Mucosa of descending colon (tissue), 3 donors: ENCODE data around the gene PATJ. TPM values are rescaled to one million over a fixed set of nuclear protein-coding genes. Genes with fewer than 3 reads are reported as not detected.

ENCODE experiments used
- ATAC-seq: fragments of 200-7000 bp; cut with Tn5 transposase; one replicate; pipeline ENCODE4 v1.9.1; 2020; ENCODE audit warnings: mild to moderate bottlenecking, moderate library complexity
- DNase-seq, 3 donors: peaks; one replicate each; pipeline ENCODE4 v3.0.0-alpha.2; 2020
- H3K36me3 ChIP-seq: fragments of 200-600 bp; one replicate; pipeline ENCODE4 v1.8.0; 2021; ENCODE audit warnings: low read depth, mild to moderate bottlenecking
- H3K4me1 ChIP-seq: fragments of 200-600 bp; one replicate; pipeline ENCODE4 v1.8.0; 2021; ENCODE audit warnings: low read depth, mild to moderate bottlenecking
- H3K4me3 ChIP-seq: fragments of 200-600 bp; one replicate; pipeline ENCODE4 v1.8.0; 2021; ENCODE audit warnings: mild to moderate bottlenecking
- H3K9me3 ChIP-seq: fragments of 200-600 bp; one replicate; pipeline ENCODE4 v1.8.0; 2021; ENCODE audit warnings: mild to moderate bottlenecking
- CTCF ChIP-seq: fragments of 200-600 bp; IDR thresholded peaks from one replicate; pipeline ENCODE4 v1.8.0; 2022; ENCODE audit warnings: antibody characterized with exemption, mild to moderate bottlenecking
- intact Hi-C, 2 donors: fragments of 100-400 bp; cut with DNase I in 1 of 2; cut with micrococcal nuclease in 1 of 2; formaldehyde crosslinking; loops; one replicate each; pipeline versions ENCODE4 v1.11.0 to v1.11.1; 2022; cut with DNase I, micrococcal nuclease
- total RNA-seq, 3 donors: library from RNA; stranded (reverse); fragmentation: NEBNext Ultra II Directional in 2 of 3; extraction: Animal tissue kit (Norgen Biotek cat#: 25700) in 2 of 3; gene quantifications; one replicate each; pipeline versions ENCODE4 v1.2.1 to v1.2.4, GENCODE V29; 2021 to 2023
- donor health status: DM: no; HTN: no; CAD: no; lungs with moderate emphysema.
- donor health status: DM: no; HTN: no; CAD: no.
- donor health status: DM: no; HTN: yes; CAD: no.

The PATJ gene
- total RNA-seq, 3 donors from 2014 or later: 58.6 to 112 (median 65.9) TPM

- no peak for ATAC-seq
- Histone ChIP-seq H3K9me3 (no peaks in the 10 kb centered on the region), H3K4me1 (peaks cover 10% of the 10 kb centered on the region), H3K36me3 (no peaks in the 10 kb centered on the region), H3K4me3 (no peak overlapping the region)
- TF ChIP-seq CTCF: no peak
- DNase-seq: peak in 1 of 3 donors; percentile 29
- intact Hi-C loops: no loop called here
Measured at GRCh38 chr1:61743716-61744580, 1.7 kb downstream of the PATJ start.

GRCh38 chr1:61746813-61747212 lies 4.5 kb downstream of the PATJ start:
- Histone ChIP-seq H3K9me3 (no peaks in the 10 kb centered on the region), H3K4me1 (peaks cover 6% of the 10 kb centered on the region), H3K36me3 (no peaks in the 10 kb centered on the region), H3K4me3 (no peak overlapping the region)
- intact Hi-C loops: no loop called here
- no peak for TF ChIP-seq CTCF
- no peak for DNase-seq
- ATAC-seq: no peak

GRCh38 chr1:61748566-61748965 lies 6.3 kb downstream of the PATJ start:
- Histone ChIP-seq H3K4me1 (peaks cover 6% of the 10 kb centered on the region), H3K9me3 (no peaks in the 10 kb centered on the region), H3K36me3 (no peaks in the 10 kb centered on the region), H3K4me3 (no peak overlapping the region)
- DNase-seq: no peak
- TF ChIP-seq CTCF: no peak
- no peak for ATAC-seq
- intact Hi-C loops: no loop called here

GRCh38 chr1:61749574-61749973 lies 7.3 kb downstream of the PATJ start:
- Histone ChIP-seq H3K4me3 (no peak overlapping the region), H3K36me3 (no peaks in the 10 kb centered on the region), H3K4me1 (peaks cover 1% of the 10 kb centered on the region), H3K9me3 (no peaks in the 10 kb centered on the region)
- ATAC-seq: no peak
- TF ChIP-seq CTCF: no peak
- intact Hi-C loops: no loop called here
- DNase-seq: no peak

- Histone ChIP-seq H3K36me3 (no peaks in the 10 kb centered on the region), H3K4me3 (no peak overlapping the region), H3K4me1 (no peaks in the 10 kb centered on the region), H3K9me3 (no peaks in the 10 kb centered on the region)
- DNase-seq (no peak), ATAC-seq (no peak)
- intact Hi-C loops: no loop called here
- no peak for TF ChIP-seq CTCF
Measured at GRCh38 chr1:61752921-61753389, 10.7 kb downstream of the PATJ start.
